ENCODE data around the gene MPPED2. TPM values are rescaled to one million over a fixed set of nuclear protein-coding genes. Genes with fewer than 3 reads are reported as not detected.

MPPED2 gene
- total RNA-seq, 1 experiment from 2014 or later, result not detected

- no peak overlapping the region for H3K9ac ChIP-seq (ENCODE audit: low read length)
- no peak overlapping the region for H2AFZ ChIP-seq (ENCODE audit: low read depth, low read length, poor library complexity, severe bottlenecking)
- no peaks in the 10 kb centered on the region for H4K20me1 ChIP-seq (ENCODE audit: insufficient read depth)
- BruUV-seq (replicated peaks), result no TSS peak
- ATAC-seq (no peak), DNase-seq (ENCODE audit: low read depth, low spot score) (no peak)
- no peak overlapping the region for H3K27ac ChIP-seq (ENCODE audit: low read depth, low read length)
- H3K9me3 ChIP-seq (ENCODE audit: control insufficient read depth in 1 of 2, insufficient read depth in 1 of 2, low read depth in 1 of 2, low read length in 2 of 2), result no peaks in the 10 kb centered on the region
- no peak overlapping the region for H3K4me3 ChIP-seq (replicated peaks in 1 of 2; ENCODE audit: low read depth in 1 of 2, low read length in 2 of 2)
- H3K36me3 ChIP-seq (ENCODE audit: control insufficient read depth in 1 of 2, insufficient read depth in 2 of 2, low read length in 2 of 2), result no peaks in the 10 kb centered on the region
- peaks cover 66% of the 10 kb centered on the region for H3K27me3 ChIP-seq (ENCODE audit: insufficient read depth, low read length)
- ChIA-PET RAD21 (ENCODE audit: low non-redundant PET in 1 of 2, low total read pairs in 2 of 2, uncharacterized antibody in 2 of 2, unreplicated experiment in 2 of 2) (no interaction called here), CTCF (no interaction called here), POLR2A (no interaction called here)
- no peaks in the 10 kb centered on the region for H3K79me2 ChIP-seq (ENCODE audit: insufficient read depth, low read length)
- no peaks in the 10 kb centered on the region for H3K4me1 ChIP-seq (ENCODE audit: control insufficient read depth in 1 of 2, insufficient read depth in 2 of 2, low read length in 2 of 2)
- intact Hi-C loops (cut with micrococcal nuclease), result no loop called here
- no peak overlapping the region for H3K4me2 ChIP-seq (ENCODE audit: low read length)
- no peak for TF ChIP-seq EZH2 (IDR thresholded peaks at IDR 0.05)
- no peak for TF ChIP-seq YY1 (IDR thresholded peaks at IDR 0.05; ENCODE audit: extremely low read depth, insufficient replicate concordance, low read depth, low read length)
- TF ChIP-seq, protein P1, sequence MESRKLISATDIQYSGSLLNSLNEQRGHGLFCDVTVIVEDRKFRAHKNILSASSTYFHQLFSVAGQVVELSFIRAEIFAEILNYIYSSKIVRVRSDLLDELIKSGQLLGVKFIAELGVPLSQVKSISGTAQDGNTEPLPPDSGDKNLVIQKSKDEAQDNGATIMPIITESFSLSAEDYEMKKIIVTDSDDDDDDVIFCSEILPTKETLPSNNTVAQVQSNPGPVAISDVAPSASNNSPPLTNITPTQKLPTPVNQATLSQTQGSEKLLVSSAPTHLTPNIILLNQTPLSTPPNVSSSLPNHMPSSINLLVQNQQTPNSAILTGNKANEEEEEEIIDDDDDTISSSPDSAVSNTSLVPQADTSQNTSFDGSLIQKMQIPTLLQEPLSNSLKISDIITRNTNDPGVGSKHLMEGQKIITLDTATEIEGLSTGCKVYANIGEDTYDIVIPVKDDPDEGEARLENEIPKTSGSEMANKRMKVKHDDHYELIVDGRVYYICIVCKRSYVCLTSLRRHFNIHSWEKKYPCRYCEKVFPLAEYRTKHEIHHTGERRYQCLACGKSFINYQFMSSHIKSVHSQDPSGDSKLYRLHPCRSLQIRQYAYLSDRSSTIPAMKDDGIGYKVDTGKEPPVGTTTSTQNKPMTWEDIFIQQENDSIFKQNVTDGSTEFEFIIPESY (IDR thresholded peaks at IDR 0.05; ENCODE audit: extremely low read depth, insufficient replicate concordance, low read length), result no peak
- no peak for TF ChIP-seq RAD21 (IDR thresholded peaks at IDR 0.05; ENCODE audit: low read depth)
- TF ChIP-seq CTCF (IDR thresholded peaks at IDR 0.05 in 2 of 3, conservative IDR thresholded peaks at IDR 0.05 in 1 of 3; ENCODE audit: borderline replicate concordance in 1 of 3, insufficient read depth in 1 of 3, low read depth in 2 of 3, low read length in 2 of 3), result no peak
- no peak for TF ChIP-seq EGR1 (IDR thresholded peaks at IDR 0.05; ENCODE audit: low read depth)
- H3K9me2 ChIP-seq (ENCODE audit: insufficient read depth), result no peaks in the 10 kb centered on the region
These were observed 149.4 kb downstream of the MPPED2 start for GRCh38 chr11:30436801-30437200.
